Trophoblast cell (in vitro differentiated cells and primary cell): ENCODE measurements around the gene ADCY1.

Experiments used
- DNase-seq, 2 donors: peaks; one replicate each; pipeline ENCODE4 v3.0.0-alpha.2; 2016
- H2AFZ ChIP-seq: 2 replicates; pipeline ENCODE4 v1.6.1; 2013; ENCODE audit warnings: low read length, moderate library complexity, mild to moderate bottlenecking; ENCODE audit not compliant: insufficient read depth, poor library complexity
- H2AK5ac ChIP-seq: 2 replicates; pipeline ENCODE4 v1.6.1; 2013; ENCODE audit warnings: mild to moderate bottlenecking, low read length
- H2BK120ac ChIP-seq: 2 replicates; pipeline ENCODE4 v1.6.1; 2013; ENCODE audit warnings: low read length, mild to moderate bottlenecking, moderate library complexity; ENCODE audit not compliant: insufficient read depth, poor library complexity
- H2BK12ac ChIP-seq: 2 replicates; pipeline ENCODE4 v1.6.1; 2013; ENCODE audit warnings: mild to moderate bottlenecking, low read length, moderate library complexity
- H2BK5ac ChIP-seq: 2 replicates; pipeline ENCODE4 v1.6.1; 2013; ENCODE audit warnings: low read length, low read depth, moderate library complexity, mild to moderate bottlenecking; ENCODE audit not compliant: poor library complexity
- H3K14ac ChIP-seq: 2 replicates; pipeline ENCODE4 v1.6.1; 2013; ENCODE audit warnings: mild to moderate bottlenecking, low read length
- H3K18ac ChIP-seq: 2 replicates; pipeline ENCODE4 v1.6.1; 2013; ENCODE audit warnings: mild to moderate bottlenecking, low read length
- H3K23ac ChIP-seq: 2 replicates; pipeline ENCODE4 v1.6.1; 2013; ENCODE audit warnings: low read length
- H3K27ac ChIP-seq: 2 replicates; pipeline ENCODE4 v1.5.1; 2013; ENCODE audit warnings: low read depth, mild to moderate bottlenecking, inconsistent platforms, low read length, moderate library complexity
- H3K27me3 ChIP-seq: 2 replicates; pipeline ENCODE4 v1.6.1; 2013; ENCODE audit warnings: inconsistent platforms, mild to moderate bottlenecking, low read length, moderate library complexity; ENCODE audit not compliant: insufficient read depth
- H3K36me3 ChIP-seq, 2 experiments: 1 replicate in 1 of 2; 2 replicates in 1 of 2; pipeline ENCODE4 v1.6.1; 2013; ENCODE audit warnings: low read length in 2 of 2, mild to moderate bottlenecking in 2 of 2, moderate library complexity in 1 of 2; ENCODE audit not compliant: insufficient read depth in 2 of 2, control insufficient read depth in 1 of 2
- H3K4ac ChIP-seq: 2 replicates; pipeline ENCODE4 v1.6.1; 2013; ENCODE audit warnings: low read depth, mild to moderate bottlenecking, low read length, moderate library complexity
- H3K4me1 ChIP-seq, 2 experiments: 1 replicate in 1 of 2; 2 replicates in 1 of 2; pipeline ENCODE4 v1.6.1; 2013; ENCODE audit warnings: low read length in 2 of 2, mild to moderate bottlenecking in 2 of 2, moderate library complexity in 1 of 2; ENCODE audit not compliant: insufficient read depth in 2 of 2, control insufficient read depth in 1 of 2
- H3K4me2 ChIP-seq: 2 replicates; pipeline ENCODE4 v1.6.1; 2013; ENCODE audit warnings: inconsistent platforms, mild to moderate bottlenecking, low read length, moderate library complexity
- H3K4me3 ChIP-seq: 2 replicates; pipeline ENCODE4 v1.5.1; 2013; ENCODE audit warnings: mild to moderate bottlenecking, low read depth, low read length, inconsistent platforms
- H3K79me1 ChIP-seq: one replicate; pipeline ENCODE4 v1.6.1; 2013; ENCODE audit warnings: low read length
- H3K79me2 ChIP-seq: 2 replicates; pipeline ENCODE4 v1.6.1; 2013; ENCODE audit warnings: low read length, mild to moderate bottlenecking; ENCODE audit not compliant: control insufficient read depth, insufficient read depth, poor library complexity
- H3K9ac ChIP-seq: 2 replicates; pipeline ENCODE4 v1.6.1; 2013; ENCODE audit warnings: mild to moderate bottlenecking, low read length
- H3K9me3 ChIP-seq: 2 replicates; pipeline ENCODE4 v1.6.1; 2013; ENCODE audit warnings: low read depth, mild to moderate bottlenecking, control low read depth, inconsistent platforms, low read length; ENCODE audit not compliant: insufficient read depth
- H4K12ac ChIP-seq: 2 replicates; pipeline ENCODE4 v1.6.1; 2013; ENCODE audit warnings: low read depth, mild to moderate bottlenecking, low read length, moderate library complexity
- H4K8ac ChIP-seq: 2 replicates; pipeline ENCODE4 v1.6.1; 2013; ENCODE audit warnings: low read depth, mild to moderate bottlenecking, low read length, moderate library complexity
- H4K91ac ChIP-seq: one replicate; pipeline ENCODE4 v1.6.1; 2013; ENCODE audit warnings: low read depth, mild to moderate bottlenecking, low read length, moderate library complexity
- WGBS: extraction: QIAGEN DNeasy Blood & Tissue Kit; methylation state at CpG from one replicate; pipeline ENCODE4 v1.1.7; 2013; ENCODE audit warnings: missing lambda C conversion rate; ENCODE audit not compliant: insufficient read length, insufficient coverage; ENCODE audit errors: extremely low coverage; 5-methylcytosine and 5-hydroxymethylcytosine counted together

ADCY1 gene

DNA sequence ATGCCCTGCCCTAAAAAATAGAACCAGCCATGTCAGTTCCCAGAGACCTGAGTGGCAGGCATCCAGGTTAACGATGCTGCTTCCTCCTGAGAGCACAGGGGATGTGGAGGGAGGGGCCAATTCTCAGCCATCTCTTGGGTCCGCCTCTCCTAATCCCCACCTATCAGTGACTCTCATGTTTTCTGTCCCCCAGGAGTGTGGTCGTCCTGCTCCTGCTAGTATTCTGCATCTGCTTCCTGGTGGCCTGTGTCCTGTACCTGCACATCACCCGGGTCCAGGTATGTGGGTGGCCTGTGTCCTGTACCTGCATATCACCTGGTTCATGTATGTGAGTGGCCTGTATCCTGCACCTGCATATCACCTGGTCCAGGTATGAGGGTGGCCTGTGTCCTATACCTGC is 105.3 kb downstream of the ADCY1 start:
- no peak overlapping the region for H4K8ac ChIP-seq
- no peak overlapping the region for H3K9ac ChIP-seq

DNA sequence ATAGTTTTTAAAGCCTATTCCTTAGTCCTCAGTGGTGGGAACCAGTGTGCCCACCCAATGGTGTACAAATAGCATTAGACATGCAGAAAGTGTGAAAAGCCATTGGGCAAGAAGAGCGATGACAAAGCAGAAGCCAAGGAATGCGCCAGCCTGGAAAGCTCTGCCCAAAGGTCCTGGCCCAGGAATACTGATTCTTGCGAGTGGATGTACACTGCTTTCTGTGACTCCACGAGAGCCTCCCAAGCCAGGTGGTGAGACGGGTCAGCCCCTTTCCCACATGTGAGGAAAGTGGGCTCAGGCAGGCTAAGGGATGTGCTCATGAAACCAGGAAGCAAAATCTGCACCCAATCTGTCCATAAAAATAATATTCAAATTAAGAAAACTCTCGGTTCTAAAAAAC is 106.6 kb downstream of the ADCY1 start:
- no peak overlapping the region for H3K18ac ChIP-seq
- no peak overlapping the region for H4K91ac ChIP-seq
- no peak overlapping the region for H3K27ac ChIP-seq
- no peak overlapping the region for H2AK5ac ChIP-seq
- H3K4me3 ChIP-seq, result no peak overlapping the region
- H4K12ac ChIP-seq, result no peak overlapping the region
- no peak overlapping the region for H2BK5ac ChIP-seq
- no peaks in the 10 kb centered on the region for H3K79me2 ChIP-seq
- no peak overlapping the region for H2AFZ ChIP-seq
- H3K27me3 ChIP-seq, result no peaks in the 10 kb centered on the region
- no peak overlapping the region for H3K14ac ChIP-seq
- WGBS, result no CpG with 5 or more reads among the region's 6 CpGs
- no peak overlapping the region for H3K23ac ChIP-seq
- no peak overlapping the region for H2BK12ac ChIP-seq
- no peaks in the 10 kb centered on the region for H3K79me1 ChIP-seq
- no peak overlapping the region for H2BK120ac ChIP-seq
- H3K4ac ChIP-seq, result no peak overlapping the region
- H3K36me3 ChIP-seq, result no peaks in the 10 kb centered on the region
- H4K8ac ChIP-seq, result no peak overlapping the region
- no peak for DNase-seq
- no peak overlapping the region for H3K4me2 ChIP-seq
- H3K4me1 ChIP-seq, result peaks cover 3 to 10% of the 10 kb centered on the region in 2 experiments
- peaks cover 3% of the 10 kb centered on the region for H3K9me3 ChIP-seq
- H3K9ac ChIP-seq, result no peak overlapping the region

More for the DNA sequence above, 105.3 kb downstream of the ADCY1 start:
- no peak overlapping the region for H2AK5ac ChIP-seq
- H3K14ac ChIP-seq, result no peak overlapping the region
- no peak overlapping the region for H2BK5ac ChIP-seq
- H3K18ac ChIP-seq, result no peak overlapping the region
- no peak overlapping the region for H3K4me3 ChIP-seq
- H3K27me3 ChIP-seq, result no peaks in the 10 kb centered on the region
- no peaks in the 10 kb centered on the region for H3K36me3 ChIP-seq
- H2BK120ac ChIP-seq, result no peak overlapping the region
- H3K9me3 ChIP-seq, result peaks cover 3% of the 10 kb centered on the region
- H3K23ac ChIP-seq, result no peak overlapping the region
- no peaks in the 10 kb centered on the region for H3K79me1 ChIP-seq
- H3K27ac ChIP-seq, result no peak overlapping the region
- H3K4me2 ChIP-seq, result no peak overlapping the region
- H3K79me2 ChIP-seq, result no peaks in the 10 kb centered on the region
- H2AFZ ChIP-seq, result no peak overlapping the region
- WGBS, result no CpG with 5 or more reads among the region's 4 CpGs
- peaks cover 0 to 5% of the 10 kb centered on the region in 2 experiments for H3K4me1 ChIP-seq
- no peak overlapping the region for H4K91ac ChIP-seq
- H2BK12ac ChIP-seq, result no peak overlapping the region
- no peak for DNase-seq
- no peak overlapping the region for H4K12ac ChIP-seq
- no peak overlapping the region for H3K4ac ChIP-seq

DNA sequence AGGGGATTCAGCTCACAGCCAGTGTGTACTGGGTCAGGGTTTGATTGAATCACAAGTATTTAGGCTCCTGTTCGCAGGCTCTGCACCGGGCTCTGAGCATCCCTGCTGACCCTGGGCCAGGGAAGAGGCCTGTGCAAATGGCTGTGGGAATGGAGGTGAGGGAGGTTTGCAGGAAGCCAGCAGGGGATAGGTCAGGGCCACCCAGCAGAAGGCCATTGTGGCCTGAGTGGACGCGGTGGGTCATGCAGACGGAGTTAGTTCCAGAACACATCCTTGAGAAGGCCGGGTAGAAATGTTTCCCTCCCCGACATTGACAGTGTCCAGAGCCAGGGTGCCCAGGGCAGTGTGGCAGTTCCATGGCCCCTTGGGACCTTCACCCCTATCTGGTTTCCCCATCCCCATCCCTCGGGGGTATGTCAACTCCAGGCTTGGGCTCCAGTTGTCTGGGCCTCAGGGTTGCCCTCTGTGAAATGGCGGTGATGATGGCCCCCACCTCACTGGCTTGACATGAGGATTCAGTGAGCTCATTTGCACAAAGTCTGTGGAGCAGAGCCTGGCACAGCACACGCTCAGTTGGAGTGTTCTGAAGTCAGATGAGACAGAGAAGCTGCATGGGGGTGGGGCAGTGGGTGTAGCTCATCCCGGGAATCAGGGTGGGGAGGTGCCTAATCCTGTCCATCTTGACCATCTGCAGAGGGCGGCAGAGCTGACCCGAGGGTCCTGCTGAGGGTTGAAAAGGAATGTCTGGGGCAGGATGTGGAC is 107.6 kb downstream of the ADCY1 start:
- Histone ChIP-seq H2BK12ac (no peak overlapping the region), H2BK5ac (no peak overlapping the region), H3K36me3 (no peaks in the 10 kb centered on the region), H2AFZ (no peak overlapping the region), H3K14ac (no peak overlapping the region), H4K12ac (no peak overlapping the region), H3K23ac (no peak overlapping the region), H3K4me2 (no peak overlapping the region), H3K4me1 (peaks cover 3 to 10% of the 10 kb centered on the region in 2 experiments), H3K27me3 (no peaks in the 10 kb centered on the region), H4K8ac (no peak overlapping the region), H3K9ac (no peak overlapping the region), H3K9me3 (peaks cover 3% of the 10 kb centered on the region), H3K79me2 (no peaks in the 10 kb centered on the region), H2AK5ac (no peak overlapping the region), H3K79me1 (no peaks in the 10 kb centered on the region), H2BK120ac (no peak overlapping the region), H3K27ac (no peak overlapping the region), H3K18ac (no peak overlapping the region), H3K4me3 (no peak overlapping the region), H4K91ac (no peak overlapping the region), H3K4ac (no peak overlapping the region)
- WGBS, result no CpG with 5 or more reads among the region's 13 CpGs
- no peak for DNase-seq

DNA sequence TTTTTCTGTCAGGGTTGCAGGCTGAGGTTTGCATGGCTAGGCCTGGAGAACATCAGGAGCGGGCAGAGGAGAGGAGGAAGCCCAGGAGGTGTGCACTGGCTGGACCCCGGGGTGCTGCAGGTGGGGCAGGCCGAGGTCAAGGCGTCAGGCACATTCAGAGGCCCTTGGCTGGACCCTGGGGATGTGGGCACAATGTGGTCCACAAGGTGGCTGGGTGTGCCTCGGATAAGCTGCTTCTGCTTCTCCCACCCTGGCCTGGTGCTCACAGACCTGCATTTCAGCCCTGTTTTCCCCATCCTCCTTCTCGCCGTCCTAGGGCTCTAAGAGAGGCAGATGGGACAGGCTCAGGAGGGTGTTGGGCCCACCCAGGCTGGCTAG is 108.2 kb downstream of the ADCY1 start:
- no peak overlapping the region for H2BK12ac ChIP-seq

More for the DNA sequence above, 108.2 kb downstream of the ADCY1 start:
- Histone ChIP-seq H3K9me3 (peaks cover 3% of the 10 kb centered on the region), H3K23ac (no peak overlapping the region), H3K79me1 (no peaks in the 10 kb centered on the region), H4K8ac (no peak overlapping the region), H4K12ac (no peak overlapping the region), H3K36me3 (no peaks in the 10 kb centered on the region), H3K27ac (no peak overlapping the region), H3K4me3 (no peak overlapping the region), H3K4me2 (no peak overlapping the region), H3K27me3 (no peaks in the 10 kb centered on the region), H3K4ac (no peak overlapping the region), H3K14ac (no peak overlapping the region), H2AK5ac (no peak overlapping the region), H2BK5ac (no peak overlapping the region), H2AFZ (no peak overlapping the region), H4K91ac (no peak overlapping the region), H2BK120ac (no peak overlapping the region), H3K4me1 (peaks cover 3 to 10% of the 10 kb centered on the region in 2 experiments), H3K18ac (no peak overlapping the region), H3K9ac (no peak overlapping the region), H3K79me2 (no peaks in the 10 kb centered on the region)
- DNase-seq, result no peak
- no CpG with 5 or more reads among the region's 7 CpGs for WGBS
